Neural crest cell (in vitro differentiated cells): Measurements from ENCODE around the gene UGT1A5. TPM values are rescaled to one million over a fixed set of nuclear protein-coding genes. Genes with fewer than 3 reads are reported as not detected.

Experiments used
- DNase-seq: peaks from one replicate; pipeline ENCODE4 v3.0.0; 2021; ENCODE audit warnings: low read depth, mixed read lengths, low spot score
- H3K27ac Mint-ChIP-seq: one replicate; pipeline ENCODE4 v1.8.0; 2021; ENCODE audit warnings: mild to moderate bottlenecking, mixed read lengths; ENCODE audit not compliant: unreplicated experiment
- H3K27me3 Mint-ChIP-seq: 2 replicates; pipeline ENCODE4 v1.8.0; 2021; ENCODE audit warnings: low read depth, mild to moderate bottlenecking, mixed read lengths
- H3K36me3 Mint-ChIP-seq: 2 replicates; pipeline ENCODE4 v1.8.0; 2021; ENCODE audit warnings: low read depth, mild to moderate bottlenecking, mixed read lengths
- H3K4me1 Mint-ChIP-seq: 2 replicates; pipeline ENCODE4 v1.8.0; 2021; ENCODE audit warnings: mixed read lengths
- H3K4me3 Mint-ChIP-seq: one replicate; pipeline ENCODE4 v1.8.0; 2021; ENCODE audit warnings: mild to moderate bottlenecking, mixed read lengths
- H3K9me3 Mint-ChIP-seq: 2 replicates; pipeline ENCODE4 v1.8.0; 2021; ENCODE audit warnings: mixed read lengths
- total RNA-seq: library from RNA; stranded (reverse); gene quantifications from 2 replicates; pipeline ENCODE4 v1.2.1, GENCODE V29; 2021
- TF ChIP-seq, protein P1 (sequence below): fragments of 200-600 bp; sonication (generic); conservative IDR thresholded peaks from 2 replicates; pipeline ENCODE4 v1.5.0; 2021; ENCODE audit warnings: antibody characterized with exemption, mild to moderate bottlenecking

Gene UGT1A5
- total RNA-seq, 1 donor from 2014 or later = not detected

DNA sequence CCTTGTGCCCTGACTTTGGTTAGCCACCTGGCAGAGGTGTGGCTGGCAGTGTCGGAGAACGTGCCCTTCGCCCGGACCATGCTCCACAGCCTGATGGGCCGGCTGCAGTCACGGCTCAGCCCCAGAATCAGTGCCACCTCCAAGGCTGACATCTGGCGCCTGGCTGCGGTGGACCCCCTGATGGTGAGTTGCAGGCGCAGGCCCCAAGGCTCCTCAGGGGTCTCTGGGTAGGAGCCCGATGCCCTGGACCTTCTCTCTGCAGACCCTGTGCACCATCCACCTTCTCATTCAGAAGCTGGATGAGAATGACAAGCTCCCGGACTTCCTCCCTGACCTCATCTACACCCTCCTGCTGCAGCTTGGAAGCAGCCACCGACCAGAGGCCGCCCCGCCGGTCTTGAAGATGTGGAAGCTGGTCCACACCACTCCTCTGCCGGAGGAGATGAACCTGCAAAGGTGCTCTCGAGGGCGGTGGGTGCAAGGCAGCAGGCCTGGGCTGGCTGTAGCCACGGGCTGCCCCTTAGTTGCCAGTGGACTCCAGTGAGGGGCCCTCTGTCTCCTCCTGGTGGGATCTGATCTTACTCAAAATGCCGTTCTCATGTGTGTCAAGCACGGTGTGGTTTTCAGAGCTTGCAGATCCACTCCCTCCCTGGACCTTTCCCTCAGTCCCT, 109.5 kb downstream of the UGT1A5 start:
- Mint-ChIP-seq H3K4me1 (peaks cover 1% of the 10 kb centered on the region), H3K27me3 (no peaks in the 10 kb centered on the region), H3K27ac (no peak overlapping the region), H3K9me3 (no peaks in the 10 kb centered on the region), H3K4me3 (no peak overlapping the region), H3K36me3 (no peaks in the 10 kb centered on the region)
- DNase-seq = no peak
- TF ChIP-seq, protein P1, sequence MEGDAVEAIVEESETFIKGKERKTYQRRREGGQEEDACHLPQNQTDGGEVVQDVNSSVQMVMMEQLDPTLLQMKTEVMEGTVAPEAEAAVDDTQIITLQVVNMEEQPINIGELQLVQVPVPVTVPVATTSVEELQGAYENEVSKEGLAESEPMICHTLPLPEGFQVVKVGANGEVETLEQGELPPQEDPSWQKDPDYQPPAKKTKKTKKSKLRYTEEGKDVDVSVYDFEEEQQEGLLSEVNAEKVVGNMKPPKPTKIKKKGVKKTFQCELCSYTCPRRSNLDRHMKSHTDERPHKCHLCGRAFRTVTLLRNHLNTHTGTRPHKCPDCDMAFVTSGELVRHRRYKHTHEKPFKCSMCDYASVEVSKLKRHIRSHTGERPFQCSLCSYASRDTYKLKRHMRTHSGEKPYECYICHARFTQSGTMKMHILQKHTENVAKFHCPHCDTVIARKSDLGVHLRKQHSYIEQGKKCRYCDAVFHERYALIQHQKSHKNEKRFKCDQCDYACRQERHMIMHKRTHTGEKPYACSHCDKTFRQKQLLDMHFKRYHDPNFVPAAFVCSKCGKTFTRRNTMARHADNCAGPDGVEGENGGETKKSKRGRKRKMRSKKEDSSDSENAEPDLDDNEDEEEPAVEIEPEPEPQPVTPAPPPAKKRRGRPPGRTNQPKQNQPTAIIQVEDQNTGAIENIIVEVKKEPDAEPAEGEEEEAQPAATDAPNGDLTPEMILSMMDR = no peak

Other genes starting within 250 kb of the UGT1A5 start
- 25.3 and 28.3 TPM in 2 replicates for gene USP40, start 146.1 kb upstream of the UGT1A5 start, total RNA-seq
- not detected in 2 replicates for gene UGT1A8, start 95.3 kb upstream of the UGT1A5 start, total RNA-seq
- not detected in 2 replicates for gene UGT1A10, start 76.5 kb upstream of the UGT1A5 start, total RNA-seq
- not detected in 2 replicates for gene UGT1A9, start 41.0 kb upstream of the UGT1A5 start, total RNA-seq
- not detected in 2 replicates for gene UGT1A7, start 31.0 kb upstream of the UGT1A5 start, total RNA-seq
- gene UGT1A6, start 20.0 kb upstream of the UGT1A5 start, total RNA-seq = not detected in 2 replicates
- gene UGT1A4, start 5.8 kb downstream of the UGT1A5 start, total RNA-seq = not detected in 2 replicates
- gene UGT1A3, start 16.1 kb downstream of the UGT1A5 start, total RNA-seq = not detected in 2 replicates
- gene UGT1A1, start 47.4 kb downstream of the UGT1A5 start, total RNA-seq = not detected in 2 replicates
- gene MROH2A, start 65.4 kb downstream of the UGT1A5 start, total RNA-seq = not detected in 2 replicates
- 62.3 and 63.6 TPM in 2 replicates for gene HJURP, start 141.6 kb downstream of the UGT1A5 start, total RNA-seq
- 0.07 TPM in 1 of 2 replicates, not detected in the other for gene TRPM8, start 204.5 kb downstream of the UGT1A5 start, total RNA-seq